Measurements from ENCODE around the gene EXOSC2.

EXOSC2 gene

DNA sequence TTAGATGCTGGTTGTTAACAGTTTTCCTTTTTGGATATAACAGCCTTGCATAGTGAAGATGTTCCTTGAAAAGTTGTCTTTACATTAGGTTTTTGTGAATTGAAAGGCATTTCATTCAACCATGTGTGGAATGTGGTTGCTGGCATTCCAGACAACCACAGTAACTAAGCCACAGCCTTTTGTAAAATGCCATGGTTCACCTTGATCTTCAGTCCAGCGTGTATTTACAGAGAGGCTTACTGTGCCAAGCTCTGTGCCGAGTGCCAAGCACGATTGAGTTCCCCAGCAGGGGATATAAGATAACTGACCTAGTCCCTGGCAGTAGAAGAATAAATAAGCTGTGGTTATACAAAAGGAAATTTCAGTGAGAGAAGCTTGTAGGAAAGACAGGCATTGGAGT, 4.9 kb downstream of the EXOSC2 start:
- DNase-seq (ENCODE audit: low read depth): no peak

DNA sequence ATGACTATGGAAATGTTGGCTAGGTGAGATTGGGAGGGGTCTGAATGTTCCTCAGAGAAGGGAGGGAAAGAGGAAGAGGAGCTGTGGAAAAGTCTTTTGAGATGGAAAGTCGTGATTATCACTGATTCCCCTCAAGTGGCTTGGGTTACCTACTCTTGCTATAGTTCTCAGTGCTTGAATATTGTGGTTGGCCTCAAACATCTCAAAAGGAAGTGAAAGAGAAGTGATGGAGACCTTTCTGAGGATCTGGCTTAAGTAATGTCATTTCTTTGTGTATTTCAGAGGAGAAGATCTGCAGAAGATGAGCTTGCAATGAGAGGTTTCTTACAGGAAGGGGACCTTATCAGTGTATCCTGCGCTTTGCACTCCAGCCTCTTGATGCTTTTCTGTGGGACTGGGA, 5.5 kb downstream of the EXOSC2 start:
- DNase-seq (ENCODE audit: low read depth): no peak

DNA sequence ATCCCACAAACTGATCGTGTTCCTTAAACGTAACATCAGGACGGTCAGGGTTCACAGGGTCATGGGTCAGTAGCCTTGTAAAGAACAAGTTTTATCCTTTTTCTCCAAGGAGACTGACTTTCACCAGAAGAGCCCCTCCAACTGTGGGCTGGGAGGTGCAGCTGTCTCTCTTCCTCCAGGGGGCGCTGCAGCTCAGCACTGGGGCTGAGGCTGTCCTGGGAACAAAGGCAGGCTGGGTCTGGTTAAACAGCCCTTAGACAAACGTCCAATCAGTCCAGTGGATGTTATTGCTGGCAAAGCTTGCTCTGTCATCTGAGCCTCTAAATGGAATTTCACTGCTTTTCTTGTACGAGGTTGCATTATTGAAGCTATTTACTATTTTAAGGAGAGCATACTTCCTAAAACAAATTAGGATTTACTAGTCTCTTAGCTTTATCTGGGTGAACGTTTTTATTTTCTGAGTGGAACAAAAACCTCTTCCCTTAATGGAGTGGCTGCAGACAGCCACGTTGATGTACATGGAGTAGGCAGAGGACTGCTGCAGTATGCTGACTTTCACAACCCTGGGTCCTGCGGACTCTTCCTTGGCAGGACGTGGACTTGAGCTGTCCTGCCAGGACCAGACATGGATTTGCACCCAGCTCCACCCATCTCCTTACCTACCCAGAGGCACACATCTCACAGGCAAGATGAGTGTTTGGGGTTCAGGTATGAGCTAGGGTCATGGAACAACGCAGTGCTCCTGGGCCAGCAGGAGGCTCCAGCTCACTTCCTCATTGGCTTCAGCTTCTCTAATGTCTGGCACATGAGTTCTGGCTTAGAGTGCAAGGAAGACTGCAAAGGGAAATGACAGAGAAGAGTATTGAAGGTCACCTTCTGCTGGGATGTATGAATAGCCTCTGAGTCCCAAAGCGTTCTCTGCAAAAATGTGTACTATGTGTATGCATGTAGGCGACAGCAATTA, 7.8 kb downstream of the EXOSC2 start:
- no peak for DNase-seq (ENCODE audit: low read depth)

DNA sequence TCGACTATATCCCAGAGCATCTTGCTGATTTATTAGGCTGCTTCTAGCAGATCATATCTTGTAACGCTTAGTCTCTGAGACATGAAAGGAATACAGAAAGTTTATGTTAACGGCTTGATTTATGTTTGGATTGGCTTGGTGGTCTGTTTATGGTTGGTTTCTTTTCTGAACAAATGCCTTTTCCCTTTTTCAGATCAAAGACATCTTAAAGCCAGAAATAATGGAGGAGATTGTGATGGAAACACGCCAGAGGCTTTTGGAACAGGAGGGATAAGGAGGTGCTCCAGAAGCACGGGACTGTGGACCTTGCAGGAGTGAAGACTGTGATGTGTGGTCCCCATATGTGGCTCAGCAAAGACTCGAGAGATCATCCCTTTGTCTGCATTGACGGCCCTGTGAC, 9.9 kb downstream of the EXOSC2 start:
- no peak for DNase-seq (ENCODE audit: low read depth)

DNA sequence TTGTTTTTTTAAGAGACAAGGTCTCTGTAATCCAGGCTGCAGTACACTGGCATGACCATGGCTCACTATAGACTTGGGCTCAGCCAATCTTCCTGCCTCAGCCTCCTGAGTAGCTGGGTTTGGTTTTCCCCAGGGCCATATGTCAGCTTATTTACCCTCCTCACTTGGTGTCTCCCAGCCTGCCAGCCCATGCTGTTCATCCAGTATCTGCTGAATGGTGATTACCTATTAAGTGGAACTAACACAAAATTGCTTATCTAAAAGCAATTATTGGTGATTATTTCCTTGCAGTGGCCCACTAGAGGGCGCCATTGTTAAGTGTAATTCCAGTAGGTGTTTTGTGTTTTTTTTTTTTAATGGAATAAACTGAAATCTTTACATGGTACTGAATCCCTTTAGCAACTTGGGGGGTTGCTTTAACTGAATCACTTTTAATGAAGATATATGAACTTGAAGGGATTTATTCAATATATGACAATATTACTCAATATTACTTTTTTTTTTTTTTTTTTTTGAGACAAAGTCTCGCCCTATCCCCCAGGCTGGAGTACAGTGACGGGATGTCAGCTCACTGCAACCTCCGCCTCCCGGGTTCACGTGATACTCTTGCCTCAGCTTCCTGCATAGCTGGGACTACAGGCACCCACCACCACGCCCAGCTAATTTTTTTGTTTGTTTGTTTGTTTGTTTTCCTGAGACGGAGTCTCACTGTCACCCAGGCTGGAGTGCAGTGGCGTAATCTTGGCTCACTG, 13.8 kb downstream of the EXOSC2 start:
- DNase-seq (ENCODE audit: low read depth): no peak

DNA sequence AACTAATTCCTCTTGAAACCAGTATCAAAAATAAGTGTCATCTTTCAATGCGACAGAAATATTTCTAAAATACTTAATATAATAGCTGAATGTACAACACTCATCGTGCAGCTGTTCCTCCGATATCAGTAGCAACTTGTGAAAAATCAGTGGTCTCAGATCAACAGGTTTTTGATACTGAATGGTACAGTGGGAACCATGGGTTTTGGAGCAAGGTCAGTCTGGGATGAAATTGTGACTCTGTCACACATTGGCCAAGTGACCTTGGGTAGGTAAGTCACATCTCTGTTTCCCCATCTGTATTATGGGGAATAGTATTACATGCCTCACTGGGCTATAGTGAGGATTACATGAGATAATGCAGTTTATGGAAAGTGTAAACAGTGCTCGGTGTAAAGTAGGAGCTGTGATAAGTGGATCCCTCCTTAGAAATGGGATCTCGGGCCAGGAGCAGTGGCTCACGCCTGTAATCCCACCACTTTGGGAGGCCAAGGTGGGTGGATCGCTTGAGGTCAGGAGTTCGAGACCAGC, 17.3 kb downstream of the EXOSC2 start:
- no peak for DNase-seq (ENCODE audit: low read depth)

DNA sequence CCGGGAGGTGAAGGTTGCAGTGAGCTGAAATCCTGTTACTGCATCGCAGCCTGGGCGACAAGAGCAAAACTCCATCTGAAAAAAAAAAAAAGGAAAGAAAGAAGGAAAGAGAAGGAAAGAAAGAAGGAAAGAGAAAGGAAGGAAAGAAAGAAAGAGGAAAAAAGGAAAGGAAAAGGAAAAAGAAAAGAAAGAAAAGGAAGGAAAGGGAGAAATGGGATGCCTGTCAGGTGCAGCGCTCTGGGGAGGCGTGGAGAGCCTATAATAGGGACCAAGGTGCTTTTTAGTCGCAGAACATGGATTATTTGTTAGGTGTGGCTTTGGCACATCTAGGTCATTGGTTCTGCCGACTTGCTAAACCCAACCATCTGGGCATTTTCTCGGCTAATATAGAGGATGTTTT, 17.9 kb downstream of the EXOSC2 start:
- no peak for DNase-seq (ENCODE audit: low read depth)

DNA sequence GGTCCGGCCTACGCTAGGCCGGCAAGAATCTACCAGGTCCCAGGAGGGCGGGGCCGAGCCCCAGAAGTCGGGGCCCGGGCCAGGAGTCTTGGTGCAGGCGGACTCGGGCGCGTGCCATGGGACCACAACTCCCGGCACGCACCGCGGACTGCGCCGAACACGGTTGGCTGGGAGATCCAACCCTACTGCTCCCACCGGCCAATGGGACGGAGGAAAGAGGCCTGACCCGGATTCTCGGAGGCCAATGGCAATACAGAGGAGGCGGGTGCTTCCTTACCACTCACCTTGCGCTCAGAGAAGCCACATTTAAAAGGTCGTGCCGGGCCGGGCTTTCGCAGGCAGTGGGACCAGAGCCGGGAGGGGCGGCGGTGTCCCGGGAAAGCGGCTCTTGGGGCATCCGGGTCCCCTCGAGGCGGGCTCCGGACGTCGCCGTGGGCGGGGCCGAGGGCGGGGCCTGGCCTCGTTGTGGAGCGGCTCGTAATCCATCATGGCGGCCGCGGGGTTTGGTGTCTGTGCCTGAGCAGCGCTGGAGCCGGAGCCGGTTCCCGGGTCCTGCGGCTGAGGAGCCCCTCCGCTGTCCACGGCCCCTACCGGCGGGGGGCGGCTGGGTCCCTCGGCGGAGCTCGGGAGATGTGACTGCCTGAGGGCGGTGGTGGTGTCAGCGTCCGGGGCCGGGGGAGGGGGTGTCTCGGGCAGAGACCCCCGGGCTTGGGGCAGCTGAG, 19.1 kb downstream of the EXOSC2 start:
- peak; percentile 78 for DNase-seq (ENCODE audit: low read depth)

DNA sequence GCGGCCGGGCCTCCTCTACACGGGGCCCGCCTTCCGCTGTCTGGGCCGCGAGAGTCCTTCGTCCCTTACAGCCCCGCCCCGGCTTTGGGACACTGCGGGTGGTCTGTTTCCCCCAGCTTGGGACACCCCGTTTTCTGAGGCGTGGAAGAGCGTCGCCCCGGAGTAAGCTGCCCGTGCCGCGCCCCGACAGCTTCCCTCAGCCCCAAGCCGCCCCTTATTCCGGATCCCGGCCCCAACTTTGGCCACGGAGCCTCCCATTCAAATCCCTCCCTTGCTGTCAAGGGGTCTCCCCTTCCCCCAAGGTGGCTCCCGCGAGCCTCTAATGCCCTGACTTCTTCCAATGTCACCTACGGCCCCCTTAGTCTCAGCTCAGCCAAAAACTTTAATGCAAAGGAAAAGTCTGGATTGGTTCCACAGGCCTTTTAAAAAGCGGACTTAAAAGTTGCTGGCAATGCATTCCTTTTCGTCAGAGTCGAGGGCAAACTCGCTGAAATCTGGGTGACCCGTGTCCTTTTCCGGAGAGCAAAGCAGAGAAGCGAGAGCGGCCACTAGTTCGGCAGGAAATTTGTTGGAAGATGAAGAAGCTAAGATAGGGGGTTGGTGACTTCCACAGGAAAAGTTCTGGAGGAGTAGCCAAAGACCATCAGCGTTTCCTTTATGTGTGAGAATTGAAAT, 19.8 kb downstream of the EXOSC2 start:
- DNase-seq (ENCODE audit: low read depth): no peak

DNA sequence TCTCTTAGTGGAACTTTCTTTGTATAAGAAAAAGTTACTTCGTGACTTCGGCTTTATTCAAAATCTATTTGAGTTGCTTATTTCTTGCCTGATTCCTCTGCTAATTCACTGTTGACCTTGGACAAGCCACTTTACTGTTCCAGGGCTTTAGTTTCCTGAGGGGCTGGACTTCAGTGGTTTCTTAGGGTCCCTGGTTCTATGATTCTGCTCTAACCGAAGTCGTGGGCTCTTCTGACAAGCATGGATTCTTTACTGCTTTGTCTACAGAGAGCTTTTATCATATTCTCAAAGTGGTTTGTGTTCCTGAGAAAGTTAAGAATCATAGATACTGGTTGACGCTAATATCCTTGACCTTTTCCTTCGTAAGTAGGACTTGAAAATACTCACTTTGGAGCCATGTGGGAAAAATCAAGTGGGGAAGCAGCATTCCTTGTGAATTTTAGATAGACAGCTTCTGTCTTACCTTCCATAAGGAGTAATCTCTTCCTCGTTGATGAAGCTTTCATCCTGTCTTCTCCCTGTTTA, 21.1 kb downstream of the EXOSC2 start:
- DNase-seq (ENCODE audit: low read depth): no peak

DNA sequence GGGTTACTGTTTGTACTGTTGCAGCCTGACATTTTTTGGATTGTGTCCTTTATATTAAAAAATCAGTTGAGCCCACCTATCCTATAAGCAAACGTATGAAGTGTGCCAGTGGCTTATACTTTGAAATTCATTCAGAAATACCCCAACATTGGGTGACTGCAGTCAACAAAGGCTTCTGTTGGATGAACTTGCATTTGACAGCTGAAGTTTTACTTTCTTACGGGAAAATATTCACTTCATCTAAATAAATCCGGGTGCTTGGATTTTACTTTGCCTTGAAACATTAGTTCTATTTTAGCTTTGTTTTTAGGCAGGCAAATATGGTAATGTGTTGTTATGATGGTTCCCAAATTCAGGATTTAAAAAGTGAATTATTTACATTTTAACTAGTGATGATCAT, 21.7 kb downstream of the EXOSC2 start:
- DNase-seq (ENCODE audit: low read depth): no peak

DNA sequence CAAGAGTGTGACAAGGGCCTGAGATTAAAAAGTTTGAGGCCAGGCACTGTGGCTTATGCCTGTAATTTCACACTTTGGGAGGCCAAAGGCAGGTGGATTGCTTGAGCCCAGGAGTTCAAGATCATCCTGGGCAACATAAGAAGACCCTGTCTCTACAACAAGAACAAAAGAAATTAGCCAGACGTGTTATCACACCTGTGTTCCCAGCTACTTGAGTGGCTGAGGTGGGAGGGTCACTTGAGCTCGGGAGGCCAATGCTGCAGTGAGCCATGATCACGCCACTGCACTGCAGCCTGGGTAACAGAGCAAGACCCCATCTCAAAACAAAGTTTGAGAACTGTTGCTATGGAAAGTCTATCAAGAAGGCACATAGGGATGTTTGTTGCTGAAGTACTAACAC, 25.0 kb downstream of the EXOSC2 start:
- no peak for DNase-seq (ENCODE audit: low read depth)

DNA sequence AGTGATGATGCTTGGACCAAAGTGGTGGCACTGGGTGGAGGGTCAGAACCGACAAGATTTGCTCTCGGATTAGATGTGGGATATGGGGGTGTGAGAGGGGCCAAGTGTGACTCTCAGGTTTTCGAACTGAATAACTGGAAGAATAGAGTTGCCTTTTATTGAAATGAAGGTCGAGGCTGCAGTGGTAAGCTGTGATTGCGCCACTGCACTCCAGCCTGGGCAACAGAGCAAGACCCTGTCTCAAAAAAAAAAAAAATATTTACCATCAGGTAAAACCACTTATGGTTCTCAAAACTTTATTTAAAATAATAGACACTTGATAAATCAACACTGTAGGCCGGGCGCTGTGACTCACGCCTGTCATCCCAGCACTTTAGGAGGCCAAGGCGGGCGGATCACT, 27.2 kb downstream of the EXOSC2 start:
- no peak for DNase-seq (ENCODE audit: low read depth)

DNA sequence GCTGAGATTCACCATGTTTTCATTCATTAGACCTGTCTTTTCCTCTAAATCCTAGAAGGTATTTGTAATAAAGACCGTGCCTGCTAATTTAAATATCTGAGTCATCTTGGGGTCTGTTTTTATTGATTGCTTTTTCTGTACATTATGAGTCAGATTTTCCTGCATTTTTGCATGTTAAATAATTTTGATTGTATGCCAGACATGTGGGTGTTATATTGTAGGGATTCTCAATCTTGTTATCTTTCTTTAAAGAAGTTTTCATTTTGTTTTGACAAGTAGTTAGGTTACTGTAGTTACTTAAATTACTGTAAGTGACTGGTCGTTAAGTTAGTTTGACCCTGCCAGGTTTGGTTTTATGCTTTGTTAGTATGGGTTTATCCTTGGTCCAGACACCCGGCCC, 35.1 kb downstream of the EXOSC2 start:
- DNase-seq (ENCODE audit: low read depth): no peak

DNA sequence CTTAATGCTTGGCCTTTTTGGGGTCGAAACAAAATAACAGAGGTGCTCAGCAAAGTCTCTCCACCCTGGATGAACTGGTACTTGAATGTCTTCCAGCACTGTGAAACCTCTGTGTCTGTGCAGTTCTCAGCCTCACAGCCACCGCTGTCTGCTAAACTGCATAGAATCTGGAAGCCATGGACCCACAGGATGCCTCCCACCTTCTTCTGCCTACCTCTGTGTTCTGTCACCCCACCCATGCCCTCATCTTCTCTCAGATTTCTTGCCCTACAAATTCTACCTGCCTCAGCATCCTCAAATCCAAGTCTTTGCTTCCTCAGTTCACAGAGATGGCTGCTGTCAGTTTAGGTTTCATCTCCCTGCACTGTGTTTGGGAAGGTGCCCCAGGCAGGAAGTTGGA, 35.6 kb downstream of the EXOSC2 start:
- no peak for DNase-seq (ENCODE audit: low read depth)

DNA sequence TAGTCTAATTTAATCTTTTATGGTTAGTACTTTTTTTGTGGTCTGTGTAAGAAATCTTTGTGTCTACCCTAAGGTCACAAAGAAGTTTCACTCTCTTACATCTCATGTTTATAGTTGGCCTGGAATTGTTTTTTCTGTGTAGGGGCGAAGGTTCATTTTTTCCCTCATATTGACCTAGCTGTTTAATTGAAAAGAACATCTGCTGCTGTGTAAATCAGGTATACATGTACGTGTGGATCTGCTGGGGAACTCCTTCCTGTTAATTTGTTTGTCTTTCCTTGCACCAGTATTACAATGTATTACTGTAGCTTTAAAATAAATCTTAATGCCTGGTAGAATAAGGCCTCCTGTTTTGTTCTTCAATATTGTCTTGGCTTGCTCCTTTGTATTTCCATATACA, 37.8 kb downstream of the EXOSC2 start:
- no peak for DNase-seq (ENCODE audit: low read depth)

DNA sequence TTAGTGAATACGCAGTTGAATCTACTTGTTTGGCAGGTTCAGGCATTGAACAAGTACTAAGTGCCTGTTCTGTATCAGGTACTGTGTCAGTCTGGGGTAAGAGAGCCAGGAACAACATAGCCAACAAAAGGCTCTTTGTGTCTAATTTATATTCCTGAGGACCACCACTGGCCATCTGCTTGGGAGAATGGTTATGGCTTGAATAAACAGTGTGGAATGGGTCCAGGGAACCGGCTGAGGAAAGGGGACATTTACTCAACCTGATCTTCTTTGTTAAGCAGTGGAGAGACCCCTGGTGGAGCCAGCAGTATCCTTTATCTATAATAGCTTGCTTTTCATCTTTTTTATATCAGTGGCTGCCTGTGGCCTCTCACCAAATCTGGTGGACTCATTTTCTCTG, 38.6 kb downstream of the EXOSC2 start:
- DNase-seq (ENCODE audit: low read depth): no peak

DNA sequence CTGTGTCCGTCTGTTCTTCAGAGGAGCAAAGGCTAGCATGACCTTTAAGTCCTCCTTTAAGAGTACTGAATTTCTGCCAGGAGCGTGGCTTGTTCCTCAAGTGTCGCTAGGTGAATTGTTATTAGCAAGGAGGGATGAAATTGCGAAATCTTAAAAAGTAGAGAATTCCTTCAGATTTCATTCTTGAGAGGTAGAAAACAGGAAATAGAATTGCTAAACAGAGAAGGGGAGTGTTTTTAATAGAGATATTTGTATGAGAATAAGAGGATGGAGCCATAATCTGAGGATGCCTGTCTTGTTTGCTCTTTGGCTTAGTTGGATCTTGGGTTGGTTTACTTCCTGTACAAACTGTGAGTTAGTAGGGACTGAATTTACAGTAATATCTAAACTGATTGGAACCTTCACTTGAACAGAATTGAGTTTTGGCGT, 39.2 kb downstream of the EXOSC2 start:
- DNase-seq (ENCODE audit: low read depth): no peak

DNA sequence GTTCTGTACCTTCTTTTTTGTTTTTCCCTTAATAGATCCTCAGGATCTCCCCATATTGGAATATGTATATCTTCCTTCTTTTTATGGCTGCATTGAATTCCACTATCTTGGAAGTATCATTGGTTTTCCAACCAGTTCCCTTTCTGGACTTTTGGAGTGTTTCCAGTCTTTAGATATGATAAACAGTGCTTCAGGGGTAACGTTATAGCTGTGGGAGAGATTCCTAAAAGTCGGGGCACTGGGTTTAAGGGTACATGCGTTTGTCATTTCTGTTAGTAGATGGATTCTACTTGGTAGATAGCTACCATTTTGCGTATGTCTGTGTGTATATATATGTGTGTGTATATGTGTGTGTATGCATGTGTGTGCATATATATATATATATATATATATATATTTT, 42.0 kb downstream of the EXOSC2 start:
- DNase-seq (ENCODE audit: low read depth): no peak

DNA sequence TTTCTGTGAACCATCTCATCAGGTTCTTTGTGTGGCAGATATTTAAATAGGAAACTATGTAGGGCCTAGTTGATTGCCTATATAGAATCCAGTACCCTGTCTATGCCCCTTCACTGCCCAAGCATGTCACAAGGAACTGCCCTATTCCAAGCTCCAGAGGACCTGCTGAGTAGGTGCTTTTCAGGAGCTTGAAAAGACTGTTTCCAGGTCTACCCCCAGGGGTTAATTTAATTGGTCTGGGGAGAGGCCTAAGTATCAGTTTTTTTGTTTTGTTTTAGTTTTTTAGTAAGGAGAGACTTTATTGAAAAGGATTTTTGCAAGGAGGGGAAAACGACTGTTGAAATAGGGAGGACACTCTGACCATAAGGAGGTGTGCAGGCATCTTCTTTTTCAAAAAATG, 43.3 kb downstream of the EXOSC2 start:
- no peak for DNase-seq (ENCODE audit: low read depth)

DNA sequence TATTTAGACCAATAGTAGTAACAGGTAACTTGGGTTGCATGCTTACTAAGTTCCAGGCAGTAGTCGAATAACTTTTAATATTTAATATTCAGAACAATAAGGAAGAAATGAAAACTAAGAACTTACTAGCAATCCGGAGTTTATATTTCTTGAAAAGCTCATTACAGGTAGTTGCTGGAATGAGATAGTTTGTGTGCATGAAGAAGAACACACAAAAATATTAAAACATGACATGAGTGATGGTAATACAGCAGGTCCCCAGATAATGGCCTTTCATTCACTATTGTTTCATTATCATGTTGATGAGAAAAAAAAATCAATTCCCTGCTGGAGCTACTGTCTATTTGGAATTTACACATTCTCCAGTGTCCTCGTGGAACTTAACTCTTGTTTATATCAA, 44.7 kb downstream of the EXOSC2 start:
- DNase-seq (ENCODE audit: low read depth): no peak

DNA sequence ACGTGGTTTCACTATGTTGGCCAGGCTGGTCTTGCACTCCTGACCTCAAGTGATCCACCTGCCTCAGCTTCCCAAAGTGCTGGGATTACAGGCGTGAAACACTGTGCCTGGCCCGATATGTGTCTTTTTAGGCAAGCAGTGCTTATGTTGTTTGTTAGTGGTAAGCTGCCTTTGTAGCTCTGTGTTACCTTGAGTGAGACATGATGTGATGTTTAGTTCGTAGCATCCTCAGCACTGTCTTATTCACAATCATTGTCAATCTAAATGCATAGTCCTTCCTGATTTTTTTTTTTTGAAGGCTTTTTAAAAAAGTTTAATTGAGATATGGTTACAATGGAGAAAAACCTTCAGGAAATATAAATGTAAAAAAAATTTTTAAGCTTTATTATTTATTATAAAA, 45.5 kb downstream of the EXOSC2 start:
- DNase-seq (ENCODE audit: low read depth): no peak
